HG03565 (cell line): ENCODE results near the gene USP44.

Experiments used
- ATAC-seq: cut with Tn5 transposase; IDR thresholded peaks from one replicate; pipeline ENCODE4 v1.9.1; 2021; ENCODE audit warnings: mild to moderate bottlenecking, moderate library complexity; ENCODE audit not compliant: unreplicated experiment

Gene USP44

GRCh38 chr12:95548539-95549391 is 2.5 kb downstream of the USP44 start:
- ATAC-seq: no peak

GRCh38 chr12:95548056-95548538 is 3.2 kb downstream of the USP44 start:
- no peak for ATAC-seq

- ATAC-seq: no peak
These were observed 3.7 kb downstream of the USP44 start for GRCh38 chr12:95547522-95548055.

DNA sequence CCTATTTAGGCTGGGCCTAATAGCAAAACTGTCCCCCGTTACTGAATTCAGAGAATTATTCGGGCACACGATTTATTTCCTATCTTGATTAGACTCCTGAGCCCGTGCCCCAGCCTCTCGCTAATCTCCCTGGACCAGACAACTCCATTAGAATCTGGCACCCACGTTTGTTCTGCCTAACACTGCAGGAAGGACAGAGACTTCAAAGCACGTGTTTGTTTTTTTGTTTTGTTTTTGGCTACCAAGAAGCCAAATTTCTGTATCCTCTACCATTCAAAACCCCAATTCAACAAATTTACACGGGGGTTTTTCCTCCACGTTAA is 4.8 kb downstream of the USP44 start:
- no peak for ATAC-seq

DNA sequence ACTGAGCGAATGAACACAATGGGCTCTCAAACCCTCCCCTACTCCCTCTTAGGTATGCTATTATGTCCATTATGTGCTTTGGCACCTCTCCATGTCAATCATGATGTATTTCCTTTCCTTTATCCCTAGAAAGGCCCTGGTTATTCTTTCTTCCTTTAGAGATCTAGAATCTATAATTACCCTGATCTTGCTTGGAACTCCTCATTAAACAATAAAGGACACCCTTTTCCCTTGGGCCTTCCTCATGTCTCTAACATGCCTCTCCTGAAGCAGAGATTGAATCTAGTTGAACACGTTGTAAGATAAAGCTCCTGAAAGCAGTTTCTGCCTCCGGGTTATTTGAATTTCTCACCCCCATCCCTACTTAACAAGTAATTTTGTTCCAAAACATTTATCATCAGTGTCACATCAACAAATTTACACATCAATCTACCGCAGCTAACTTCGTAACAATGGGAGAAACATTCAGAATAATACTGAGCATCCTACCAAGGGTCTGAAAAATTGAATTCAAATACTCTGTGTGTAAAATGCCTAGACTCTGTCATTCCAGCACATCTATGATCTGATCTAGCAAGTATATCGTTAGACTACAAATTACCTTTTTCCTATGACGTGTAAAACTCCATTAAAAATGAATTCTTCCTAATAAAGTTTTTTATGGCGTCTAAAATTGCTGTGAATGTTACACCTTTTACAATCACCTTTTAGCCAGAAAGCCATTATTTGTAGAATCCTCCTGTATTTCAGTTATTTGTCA is 5.4 kb downstream of the USP44 start:
- ATAC-seq: no peak

DNA sequence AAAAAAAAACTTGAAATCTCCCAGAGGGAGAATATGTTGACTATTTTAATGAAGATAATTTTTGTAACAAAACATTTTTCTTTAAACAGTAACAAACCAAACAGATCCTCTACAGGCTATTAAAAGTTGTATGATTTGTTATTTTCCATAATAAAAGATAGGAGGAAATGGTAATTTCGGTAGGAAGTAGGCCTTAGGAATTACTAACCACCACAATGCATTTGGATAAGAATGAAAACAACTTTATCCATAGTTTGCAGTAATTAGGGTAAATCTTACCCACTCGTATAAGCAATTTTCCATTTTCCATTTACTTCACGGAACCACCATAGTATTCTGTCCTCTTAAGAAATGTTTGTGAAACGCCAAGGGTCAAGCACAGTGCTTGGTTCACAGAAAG is 6.0 kb downstream of the USP44 start:
- ATAC-seq: no peak

DNA sequence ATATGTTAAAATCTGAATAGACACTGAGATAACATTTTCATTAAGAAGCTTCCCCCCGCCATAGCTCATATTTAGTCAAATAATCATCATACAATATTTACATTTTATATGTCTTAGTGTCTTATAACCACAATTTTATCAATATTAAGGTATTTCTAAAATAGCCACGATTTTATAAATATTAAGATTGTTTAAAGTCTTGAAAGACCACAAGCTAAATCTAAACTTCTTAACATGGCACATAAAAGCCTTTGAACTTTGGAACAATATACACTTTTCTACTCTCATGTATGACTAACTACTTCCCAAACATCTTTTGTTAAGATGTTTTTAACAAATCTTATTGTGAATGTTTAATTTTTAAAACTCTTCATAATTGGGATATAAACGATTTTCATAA is 6.5 kb downstream of the USP44 start:
- ATAC-seq: no peak

- ATAC-seq: no peak
These were observed 8.0 kb downstream of the USP44 start for GRCh38 chr12:95543305-95543704.

GRCh38 chr12:95541436-95541835 is 9.8 kb downstream of the USP44 start:
- no peak for ATAC-seq

DNA sequence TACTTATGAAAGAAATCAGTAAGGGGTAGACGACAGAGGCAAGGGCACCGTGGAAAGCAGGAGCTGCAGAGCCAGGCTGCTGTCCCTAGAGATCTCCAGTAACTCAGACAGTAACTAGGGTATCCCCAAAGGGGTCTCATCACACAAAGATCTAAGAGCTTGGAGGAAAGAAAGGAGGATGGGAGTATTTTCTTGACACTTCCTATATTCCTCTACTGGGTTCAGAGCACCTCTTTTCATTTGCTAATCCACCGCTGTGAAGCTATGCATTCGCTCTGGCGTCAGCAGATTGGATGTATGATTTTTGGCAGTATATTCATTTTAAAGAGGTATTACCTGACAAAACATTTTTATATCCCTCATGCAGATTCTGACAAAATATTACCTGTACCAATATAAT is 12.6 kb downstream of the USP44 start:
- ATAC-seq: no peak

GRCh38 chr12:95538006-95538405 is 13.3 kb downstream of the USP44 start:
- no peak for ATAC-seq

- ATAC-seq: no peak
These were observed 17.3 kb downstream of the USP44 start for GRCh38 chr12:95533985-95534384.

GRCh38 chr12:95532851-95533250 is 18.4 kb downstream of the USP44 start:
- no peak for ATAC-seq

GRCh38 chr12:95529693-95530225 is 21.5 kb downstream of the USP44 start:
- ATAC-seq: no peak

DNA sequence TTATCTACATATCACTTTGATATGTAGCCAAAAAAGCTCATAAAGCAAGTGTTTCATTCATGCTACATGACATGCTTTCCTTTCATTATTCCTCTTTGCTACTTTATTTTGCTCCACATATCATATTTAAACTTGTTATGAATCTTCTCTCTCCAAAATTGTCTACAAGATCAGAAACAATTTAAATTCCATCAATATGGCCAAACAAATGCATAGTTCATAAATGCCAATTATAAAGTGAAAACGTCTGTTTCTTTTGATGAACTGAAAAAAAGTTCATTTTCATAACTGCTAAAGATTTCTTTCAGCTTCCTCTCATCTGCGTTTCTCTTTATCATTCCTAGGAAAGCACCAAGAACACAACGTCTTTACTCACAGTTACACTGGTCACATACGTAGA is 22.8 kb downstream of the USP44 start:
- ATAC-seq: no peak

- ATAC-seq: no peak
These were observed 28.6 kb downstream of the USP44 start for GRCh38 chr12:95522692-95523091.

- ATAC-seq: no peak
These were observed 30.5 kb downstream of the USP44 start for GRCh38 chr12:95520816-95521215.

DNA sequence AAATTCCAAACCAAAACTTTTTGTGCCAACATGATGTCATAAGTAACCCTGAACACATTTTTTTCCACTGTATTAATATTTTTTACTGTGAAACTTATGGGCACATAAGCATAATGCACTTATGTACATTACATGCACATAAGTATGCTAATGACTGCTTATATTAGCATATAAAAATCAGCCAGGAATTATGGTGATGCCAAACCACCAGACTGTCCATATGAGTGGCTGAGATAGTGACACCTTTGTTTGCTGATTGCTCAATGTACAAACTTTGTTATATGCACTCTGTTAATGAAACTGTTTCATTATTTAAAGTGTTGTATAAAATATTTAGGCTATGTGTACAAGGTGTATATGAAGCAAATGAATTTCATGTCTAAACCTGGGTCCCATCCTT is 32.3 kb downstream of the USP44 start:
- ATAC-seq: no peak

- ATAC-seq: no peak
These were observed 34.0 kb downstream of the USP44 start for GRCh38 chr12:95517246-95517645.

GRCh38 chr12:95516757-95517156 is 34.5 kb downstream of the USP44 start:
- no peak for ATAC-seq

DNA sequence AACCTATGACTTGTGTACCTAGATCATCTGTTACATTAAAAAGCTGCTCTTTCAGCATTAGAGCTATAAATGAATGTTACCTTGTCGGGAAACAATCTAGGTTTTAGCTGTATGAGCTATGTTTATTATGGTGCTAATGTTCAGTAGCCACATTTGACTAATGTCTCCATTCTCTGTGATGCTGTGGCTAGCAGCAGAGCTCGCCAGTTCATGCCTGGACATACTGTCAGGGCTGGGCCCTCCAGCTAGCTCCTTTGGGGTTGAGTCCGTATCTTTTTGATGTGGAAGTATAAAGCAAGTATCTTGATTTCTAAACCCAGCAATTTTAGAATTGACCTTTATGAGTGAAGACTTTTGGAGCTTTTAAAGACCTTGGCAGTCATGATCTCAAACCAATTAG is 36.1 kb downstream of the USP44 start:
- ATAC-seq: no peak

DNA sequence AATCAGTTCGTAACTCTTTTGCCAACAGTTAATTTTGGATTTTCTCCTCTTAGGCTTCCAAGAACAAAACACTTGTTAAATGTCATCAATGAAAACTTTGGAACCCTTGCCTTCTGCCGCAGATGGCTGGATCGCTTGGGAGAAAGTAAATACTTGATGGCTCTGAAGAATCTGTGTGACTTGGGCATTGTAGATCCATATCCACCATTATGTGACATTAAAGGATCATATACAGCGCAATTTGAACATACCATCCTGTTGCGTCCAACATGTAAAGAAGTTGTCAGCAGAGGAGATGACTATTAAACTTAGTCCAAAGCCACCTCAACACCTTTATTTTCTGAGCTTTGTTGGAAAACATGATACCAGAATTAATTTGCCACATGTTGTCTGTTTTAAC is 37.7 kb downstream of the USP44 start:
- no peak for ATAC-seq
